GM21423 (cell line): Measurements from ENCODE around the gene TNS1.

ENCODE experiments used
- ATAC-seq: cut with Tn5 transposase; IDR thresholded peaks from one replicate; pipeline ENCODE4 v1.9.1; 2021; ENCODE audit warnings: mild to moderate bottlenecking, moderate library complexity; ENCODE audit not compliant: unreplicated experiment

The TNS1 gene

DNA sequence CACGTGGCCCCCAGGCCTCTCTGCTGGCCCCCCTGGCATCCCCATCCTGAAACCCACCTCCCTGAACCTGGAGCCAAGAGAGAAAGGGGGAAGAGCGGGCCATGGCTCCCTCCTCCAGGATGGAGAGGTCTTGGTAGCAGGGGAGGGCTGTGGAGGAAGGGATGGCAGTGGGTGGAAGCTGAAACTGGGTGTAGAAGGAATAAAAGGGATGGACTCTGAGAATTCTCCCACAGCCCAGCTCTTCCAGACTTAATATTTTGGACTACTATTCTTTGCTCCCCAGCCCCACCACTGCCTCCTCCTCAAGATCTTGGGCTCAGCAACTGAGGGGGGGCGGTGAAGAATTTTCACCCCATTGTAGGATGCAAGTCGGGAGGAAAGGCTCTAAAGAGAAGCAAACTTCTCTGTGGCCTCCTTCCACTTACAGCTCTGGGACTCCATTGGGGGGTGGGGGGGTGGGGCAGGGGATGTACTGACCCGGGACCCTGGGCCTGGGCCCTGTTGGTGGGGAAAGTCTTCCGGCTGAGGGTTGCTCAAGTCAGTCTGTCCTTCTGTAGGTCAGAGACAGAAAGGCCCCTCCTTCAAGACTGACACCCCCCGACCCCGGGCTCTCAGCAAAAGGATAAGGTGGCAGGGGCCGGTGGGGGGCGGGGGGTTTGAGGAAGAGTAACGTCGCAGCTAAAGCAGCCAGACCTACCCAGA is 501 bp downstream of the TNS1 start:
- ATAC-seq: no peak

DNA sequence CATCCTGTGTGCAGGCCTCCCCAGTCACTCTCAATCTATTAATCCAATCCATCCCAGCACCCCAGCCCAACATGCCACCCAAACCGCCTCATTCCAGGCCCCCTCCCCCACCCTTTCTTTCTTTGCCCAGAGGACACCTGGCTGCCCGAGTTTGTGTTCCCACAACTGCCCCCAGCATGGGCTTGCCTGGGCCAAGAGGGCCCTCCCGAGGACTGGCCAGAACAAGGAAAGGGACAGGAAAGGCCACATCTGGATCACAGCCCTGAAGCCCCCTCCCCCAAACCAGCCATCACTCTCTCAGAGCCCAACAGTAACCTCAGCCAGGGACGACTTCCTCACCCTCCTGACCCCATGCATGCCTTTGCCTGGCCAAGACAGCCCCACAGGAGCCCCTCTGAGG is 1.2 kb downstream of the TNS1 start:
- no peak for ATAC-seq

GRCh38 chr2:218000136-218000535 is 2.7 kb downstream of the TNS1 start:
- no peak for ATAC-seq

- ATAC-seq: no peak
Observed at GRCh38 chr2:217999595-217999959, 3.2 kb downstream of the TNS1 start.

GRCh38 chr2:217998926-217999594 is 3.7 kb downstream of the TNS1 start:
- ATAC-seq: no peak

DNA sequence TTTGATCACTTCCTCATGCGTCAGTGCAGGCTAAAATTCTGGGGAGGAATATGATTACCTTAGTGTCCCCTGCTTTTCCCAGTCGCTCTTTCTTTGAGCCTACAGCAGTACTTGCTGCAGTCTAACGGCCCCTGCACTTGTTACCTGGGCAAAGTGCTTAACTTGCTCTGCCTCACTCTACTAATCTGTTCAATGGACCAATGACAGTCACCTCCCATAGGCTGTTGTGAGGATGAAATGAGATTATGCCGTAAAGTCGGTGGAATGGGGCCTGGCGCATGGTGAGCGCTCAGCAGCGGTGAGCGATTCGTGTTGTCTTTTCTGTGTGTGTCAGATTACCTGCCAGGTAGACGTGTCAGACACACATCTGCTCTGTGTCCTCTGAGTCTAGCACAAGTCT is 5.3 kb downstream of the TNS1 start:
- ATAC-seq: no peak

DNA sequence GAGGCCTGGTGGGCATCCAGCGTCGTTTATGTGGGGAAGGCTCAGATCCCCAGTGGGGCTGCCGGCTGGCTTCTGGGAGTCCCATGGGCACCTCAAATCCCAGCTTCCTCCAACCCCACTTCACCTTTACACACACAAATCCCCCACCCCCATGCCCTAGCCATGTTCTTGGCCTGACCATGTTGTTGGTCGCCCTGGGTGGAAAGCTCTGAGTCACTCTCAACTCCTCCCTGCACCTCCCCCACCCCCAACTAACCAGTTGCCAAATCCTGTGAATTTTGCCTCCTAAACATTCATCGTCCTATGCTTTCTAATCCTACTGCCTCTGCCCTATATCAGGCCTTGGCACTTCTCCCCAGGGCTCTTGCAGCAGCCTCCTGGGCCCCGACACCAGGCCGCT is 6.4 kb downstream of the TNS1 start:
- ATAC-seq: no peak

DNA sequence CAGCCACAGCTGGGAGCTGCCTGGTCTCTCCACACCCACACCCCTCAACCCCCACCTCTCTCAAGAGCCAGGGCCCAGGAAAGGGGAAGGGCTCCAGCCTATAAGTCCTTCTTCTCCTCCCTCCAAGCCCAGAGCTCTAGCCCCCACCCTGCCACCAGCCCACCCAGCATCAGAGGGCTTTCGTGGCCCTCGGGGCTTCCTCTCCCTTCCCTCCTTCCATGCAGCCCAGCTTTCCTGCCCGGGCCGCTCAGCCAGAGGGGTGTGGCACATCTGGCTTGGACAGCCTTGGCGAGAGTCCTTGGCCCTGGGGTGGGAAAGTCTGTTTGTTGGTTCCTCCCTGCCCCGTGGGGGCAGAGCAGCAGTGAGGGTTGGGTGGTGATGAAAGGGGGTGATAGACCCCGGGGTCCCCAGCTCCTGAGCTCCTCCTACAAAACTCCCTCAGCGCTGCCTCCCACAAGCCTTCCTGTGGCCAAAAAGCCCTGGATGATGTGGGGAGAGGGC is 7.0 kb downstream of the TNS1 start:
- ATAC-seq: no peak

DNA sequence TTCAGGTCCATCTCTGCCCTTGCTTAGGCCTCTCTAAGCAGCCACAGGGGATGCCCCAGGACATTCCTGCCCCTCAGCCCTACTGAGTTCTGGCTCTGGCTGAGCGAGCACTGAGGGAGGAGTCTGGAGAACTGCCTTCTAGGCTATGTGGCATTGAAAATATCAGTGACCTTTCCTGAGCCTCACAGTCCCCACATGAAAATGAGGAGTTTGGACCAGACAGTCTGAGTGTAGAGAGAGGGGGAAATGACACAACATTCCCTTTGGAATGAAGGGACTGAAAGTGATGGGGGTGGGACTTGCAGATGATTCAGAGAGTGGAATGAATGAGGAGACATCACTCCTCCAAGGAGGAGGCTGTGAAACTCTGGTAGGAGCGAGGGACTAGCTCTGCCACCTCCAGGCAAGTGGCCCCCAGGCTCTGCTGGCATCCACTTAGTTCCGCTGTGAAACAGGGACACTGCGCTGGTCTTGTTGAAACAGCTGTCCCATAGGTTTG is 8.0 kb downstream of the TNS1 start:
- ATAC-seq: no peak

- ATAC-seq: no peak
Observed at GRCh38 chr2:217993817-217994463, 8.9 kb downstream of the TNS1 start.

- no peak for ATAC-seq
Observed at GRCh38 chr2:217993138-217993537, 9.7 kb downstream of the TNS1 start.

GRCh38 chr2:217992061-217992460 is 10.7 kb downstream of the TNS1 start:
- ATAC-seq: no peak

GRCh38 chr2:217990791-217991465 is 11.9 kb downstream of the TNS1 start:
- ATAC-seq: no peak

DNA sequence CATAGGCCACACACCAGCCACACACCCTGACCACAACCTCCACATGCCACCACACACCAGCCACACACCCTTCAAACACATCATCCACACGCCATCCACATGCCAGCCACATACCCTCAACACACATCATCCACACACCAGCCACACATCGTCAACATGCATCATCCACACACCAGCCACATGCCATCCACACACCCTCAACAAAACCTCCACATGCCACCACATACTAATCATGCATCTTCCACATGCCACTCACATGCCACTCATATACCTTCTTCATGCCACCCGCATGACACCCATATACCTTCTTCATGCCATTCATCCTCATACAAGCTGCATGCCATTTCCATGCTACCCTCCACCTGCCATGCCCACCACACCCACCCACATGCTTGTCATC is 12.4 kb downstream of the TNS1 start:
- no peak for ATAC-seq

DNA sequence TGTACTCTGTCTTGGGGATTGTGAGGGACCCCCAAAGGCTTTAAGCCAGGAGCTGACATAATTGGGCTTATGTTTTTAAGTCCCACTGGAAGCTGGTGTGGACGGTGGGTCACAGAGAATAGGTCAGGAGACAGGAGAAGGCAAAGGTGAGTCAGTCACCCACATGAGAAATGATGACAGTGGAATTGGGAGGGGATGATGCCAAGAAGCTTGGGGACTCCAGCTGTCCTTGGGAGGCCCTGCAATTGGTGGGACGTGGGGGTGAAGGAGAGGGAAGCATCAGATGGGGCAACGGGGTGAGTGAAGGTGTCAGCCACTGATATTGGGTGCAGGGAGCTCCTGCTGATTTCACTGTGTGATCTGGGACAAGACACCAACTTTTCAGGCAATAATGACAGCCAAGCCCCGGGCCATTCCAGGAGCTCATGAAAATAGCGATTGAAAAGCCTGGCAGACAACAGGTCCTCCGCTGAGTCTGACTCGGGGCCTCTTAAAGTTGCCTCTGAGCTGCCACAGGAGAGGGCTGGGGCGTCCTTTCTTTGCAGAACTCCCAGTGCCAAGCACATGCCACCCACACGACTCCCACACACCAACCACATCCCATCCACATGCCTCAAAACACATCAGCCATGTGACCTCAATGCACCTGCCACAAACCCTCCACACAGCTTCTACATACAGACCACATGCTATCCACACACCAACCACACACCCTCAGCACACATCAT is 13.4 kb downstream of the TNS1 start:
- no peak for ATAC-seq

DNA sequence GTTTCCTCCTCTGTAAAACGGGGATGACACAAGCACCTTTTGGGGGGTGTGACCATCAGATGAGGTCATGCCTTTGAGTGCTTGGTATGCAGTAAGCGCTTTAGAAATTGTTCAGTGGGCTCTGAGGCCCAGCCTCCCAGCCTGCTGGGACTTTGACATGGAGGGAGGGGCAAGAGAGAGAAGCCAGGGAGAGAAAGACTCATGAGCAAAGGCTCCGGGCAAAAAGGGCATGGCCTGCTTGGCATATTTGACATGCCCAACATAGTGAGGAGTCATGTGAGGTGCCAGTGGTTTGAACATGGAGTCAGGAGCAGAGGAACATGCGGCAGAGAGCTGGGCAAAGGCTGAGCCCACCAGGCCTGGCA is 14.0 kb downstream of the TNS1 start:
- no peak for ATAC-seq

- no peak for ATAC-seq
Observed at GRCh38 chr2:217988014-217988839, 14.6 kb downstream of the TNS1 start.

DNA sequence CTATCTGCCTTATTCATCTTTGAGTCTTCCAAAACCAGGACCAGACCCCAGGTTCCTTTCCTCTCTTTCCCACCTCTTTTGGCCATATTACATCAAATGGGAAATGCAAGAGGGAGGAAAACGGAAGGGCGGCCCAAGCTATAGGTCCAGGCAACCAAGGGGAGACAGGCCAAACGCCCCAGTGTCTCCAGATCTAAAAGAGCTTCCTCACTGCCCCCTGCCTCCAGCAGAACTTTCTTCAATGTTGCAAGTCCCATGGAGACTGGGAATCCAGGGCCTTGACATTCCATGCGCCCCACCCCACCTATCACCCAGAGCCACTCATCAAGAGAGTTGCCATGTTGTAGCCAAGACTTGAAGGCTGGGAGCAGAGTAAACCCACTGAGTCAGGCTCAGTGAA is 15.4 kb downstream of the TNS1 start:
- no peak for ATAC-seq

DNA sequence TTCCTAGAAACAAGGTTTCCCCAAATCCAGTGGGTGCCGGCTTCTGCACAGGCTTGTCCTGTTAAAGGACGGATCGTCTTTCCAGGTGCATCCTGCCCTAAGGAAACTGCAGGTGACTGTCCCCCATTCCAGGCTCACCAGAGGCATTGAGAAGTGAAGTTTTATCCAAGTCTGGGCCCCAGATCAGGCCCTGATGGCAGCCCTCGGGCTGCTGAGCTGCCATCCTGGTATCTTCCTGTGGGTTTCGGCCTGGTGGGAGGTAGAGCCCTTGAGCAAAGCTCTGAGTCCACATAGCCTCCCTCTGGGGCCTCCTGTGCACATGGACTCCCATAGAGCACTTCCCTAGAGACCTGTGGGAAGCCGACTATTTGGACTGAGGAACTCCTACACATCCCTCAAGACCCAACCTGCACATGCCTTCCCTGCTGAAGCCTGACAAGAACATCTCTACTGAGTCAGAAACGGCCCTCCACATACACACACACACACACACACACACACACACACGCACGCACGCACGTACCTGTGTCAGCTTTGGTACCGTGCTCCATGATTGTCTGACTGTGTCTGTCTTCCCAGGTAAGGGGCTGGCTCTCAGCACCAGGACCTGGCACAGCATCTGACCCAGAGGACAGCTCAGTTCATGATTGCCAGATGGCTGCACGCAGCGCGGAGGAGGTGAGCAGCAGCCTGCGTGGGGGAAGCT is 16.4 kb downstream of the TNS1 start:
- no peak for ATAC-seq
